ENCODE measurements around the gene FSD1.
A peak's percentile ranks its signal among the peaks of the same experiment; 100 is the strongest.
"Not testable (repeated sequence)": the region's sequence is repeated elsewhere in the genome, so short reads cannot be mapped to it uniquely, and the experiment has no call there.

Gene FSD1

GRCh38 chr19:4304538-4305256 is at the start of gene FSD1:
Gene FSD1, plus strand, starts transcription at chr19:4304598. Its CDS starts 149 bp downstream, at chr19:4304747.
- peak; percentile 53 for DNase-seq (ENCODE audit: low read depth)

DNA sequence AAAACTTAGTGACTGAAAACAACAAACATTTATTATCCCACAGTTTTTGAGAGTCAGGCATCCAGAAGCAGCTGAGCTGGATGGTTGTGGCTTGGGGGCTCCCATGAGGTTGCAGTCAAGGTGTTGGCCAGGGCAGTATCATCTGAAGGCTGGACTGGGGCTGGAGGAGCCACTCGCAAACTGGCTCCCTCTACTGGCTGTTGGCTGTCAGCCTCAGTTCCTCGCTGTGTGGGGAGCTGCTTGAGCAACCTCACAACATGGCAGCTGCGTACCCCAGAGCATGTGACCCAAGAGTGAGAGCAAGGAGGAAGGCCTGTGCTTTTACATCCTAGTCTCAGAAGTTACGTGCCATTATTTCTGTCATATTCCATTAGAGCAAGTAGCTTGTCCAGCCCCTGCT is 47.8 kb upstream of the FSD1 start:
- DNase-seq (ENCODE audit: low read depth), result no peak

DNA sequence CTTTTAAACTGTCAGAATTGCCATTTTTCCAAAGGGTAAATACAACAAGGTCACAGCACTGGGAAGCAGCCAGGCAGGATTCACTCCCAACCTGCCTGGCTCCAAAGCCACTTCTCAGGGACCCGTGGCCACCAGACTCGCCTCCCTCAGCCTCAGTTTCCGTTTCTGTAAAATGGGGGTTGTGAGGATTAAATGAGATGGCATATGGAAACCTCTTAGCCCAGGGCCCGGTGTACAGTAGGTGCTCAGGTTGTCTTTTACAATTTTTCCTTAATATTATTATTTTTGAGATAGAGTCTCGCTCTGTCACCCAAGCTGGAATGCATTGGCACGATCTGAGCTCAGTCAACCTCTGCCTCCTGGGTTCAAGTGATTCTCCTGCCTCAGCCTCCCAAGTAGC is 47.4 kb upstream of the FSD1 start:
- DNase-seq (ENCODE audit: low read depth), result no peak

DNA sequence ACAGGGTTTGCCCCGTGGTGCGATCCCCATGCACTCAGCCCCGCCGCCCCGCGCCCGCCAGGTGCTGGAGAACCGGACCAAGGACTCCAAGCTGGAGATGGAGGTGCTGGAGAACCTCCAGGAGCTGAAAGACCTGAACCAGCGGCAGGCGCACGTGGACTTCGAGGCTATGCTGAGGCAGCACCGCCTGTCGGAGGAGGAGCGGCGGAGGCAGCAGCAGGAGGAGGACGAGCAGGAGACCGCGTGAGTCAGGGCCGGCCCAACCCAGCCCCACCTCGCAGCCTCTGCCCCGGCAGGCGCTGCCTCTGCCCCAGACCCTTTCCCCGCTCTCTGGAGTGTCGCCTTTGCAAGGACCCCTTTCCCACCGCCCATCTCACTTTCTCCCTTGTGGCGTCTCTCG is 46.2 kb upstream of the FSD1 start:
- no peak for DNase-seq (ENCODE audit: low read depth)

- DNase-seq (ENCODE audit: low read depth), result no peak
These were observed 43.7 kb upstream of the FSD1 start for GRCh38 chr19:4260613-4261191.

DNA sequence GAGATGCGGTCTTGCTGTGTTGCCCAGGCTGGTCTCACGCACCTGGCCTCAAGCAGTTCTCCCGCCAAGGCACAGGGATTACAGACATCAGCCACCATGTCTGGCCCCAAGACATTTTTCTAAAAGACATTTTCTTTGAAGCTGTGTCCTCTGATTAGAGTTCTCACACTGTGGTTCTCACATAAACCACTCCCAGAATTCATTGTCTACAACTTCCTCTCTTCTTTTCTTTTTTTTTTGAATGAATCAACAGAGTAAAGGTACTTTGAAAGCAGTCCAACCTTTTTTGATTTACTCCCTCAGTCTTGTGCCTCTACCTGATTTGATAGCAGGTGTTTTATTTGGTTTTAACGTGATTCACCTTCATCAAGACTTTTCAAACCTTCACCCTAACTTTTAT is 39.6 kb upstream of the FSD1 start:
- no peak for DNase-seq (ENCODE audit: low read depth)

DNA sequence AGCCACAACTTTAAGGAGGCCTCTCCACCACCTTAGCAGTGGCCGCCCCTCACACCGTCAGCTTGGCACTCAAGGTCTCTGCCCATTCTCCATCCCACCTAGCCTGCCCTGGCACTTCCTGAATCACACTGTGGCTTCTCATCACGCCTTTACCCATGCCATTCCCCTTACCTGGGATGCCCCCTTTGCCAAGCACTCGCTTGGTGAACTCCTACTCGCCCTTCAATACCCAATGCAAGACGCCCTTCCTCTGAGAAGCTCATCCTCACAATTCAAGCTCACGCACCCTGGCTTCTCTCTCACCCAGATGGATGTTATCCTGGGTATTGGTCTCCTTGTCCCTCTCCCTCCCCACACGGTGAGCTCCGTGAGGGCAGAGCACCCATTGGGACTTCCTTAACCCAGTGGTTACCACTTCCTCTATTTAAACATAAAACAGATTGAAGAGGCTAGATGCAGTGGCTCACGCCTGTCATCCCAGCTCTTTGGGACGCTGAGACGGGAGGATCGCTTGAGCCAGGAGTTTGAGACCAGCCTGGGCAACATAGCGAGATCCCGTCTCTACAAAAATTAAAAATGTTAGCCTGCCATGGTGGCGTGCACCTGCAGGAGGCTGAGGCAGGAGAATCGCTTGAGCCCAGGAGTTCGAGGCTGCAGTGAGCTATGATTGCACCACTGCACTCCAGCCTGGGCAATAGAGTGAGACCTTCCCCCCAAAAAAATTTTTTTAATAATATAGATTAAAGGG is 38.0 kb upstream of the FSD1 start:
- DNase-seq (ENCODE audit: low read depth), result no peak

GRCh38 chr19:4267101-4267900 is 37.1 kb upstream of the FSD1 start:
- DNase-seq (ENCODE audit: low read depth), result peak; percentile 41

- DNase-seq (ENCODE audit: low read depth), result no peak
These were observed 36.2 kb upstream of the FSD1 start for GRCh38 chr19:4267901-4268815.

DNA sequence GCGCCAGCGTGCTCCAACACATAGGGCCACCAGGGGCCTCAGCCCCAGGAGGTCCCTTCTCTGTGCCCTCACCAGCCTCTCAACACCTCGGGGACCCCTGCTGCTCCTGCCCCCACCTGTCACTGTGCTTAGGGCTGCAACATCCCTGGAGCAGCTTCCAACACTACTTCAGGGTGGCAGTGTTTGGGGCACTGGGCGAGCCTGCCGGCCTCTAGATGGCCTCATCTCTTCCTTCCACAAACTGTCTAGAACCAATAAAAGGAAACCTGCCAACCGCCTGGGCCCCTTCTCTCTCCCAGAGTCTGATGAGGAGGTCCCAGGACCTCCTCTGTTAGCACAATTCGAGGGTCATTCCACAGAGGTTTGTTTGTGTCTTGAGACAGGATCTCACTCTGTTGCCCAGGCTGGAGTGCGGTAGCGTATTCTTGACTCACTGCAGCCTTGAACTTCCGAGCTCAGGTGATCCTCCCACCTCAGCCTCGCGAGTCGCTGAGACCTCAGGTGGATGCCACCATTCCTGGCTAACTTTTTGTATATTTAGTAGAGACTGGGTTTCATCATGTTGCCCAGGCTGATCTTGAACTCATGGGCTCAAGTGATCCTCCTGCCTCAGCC is 35.5 kb upstream of the FSD1 start:
- DNase-seq (ENCODE audit: low read depth), result no peak

- no peak for DNase-seq (ENCODE audit: low read depth)
These were observed 31.5 kb upstream of the FSD1 start for GRCh38 chr19:4272894-4273293.

DNA sequence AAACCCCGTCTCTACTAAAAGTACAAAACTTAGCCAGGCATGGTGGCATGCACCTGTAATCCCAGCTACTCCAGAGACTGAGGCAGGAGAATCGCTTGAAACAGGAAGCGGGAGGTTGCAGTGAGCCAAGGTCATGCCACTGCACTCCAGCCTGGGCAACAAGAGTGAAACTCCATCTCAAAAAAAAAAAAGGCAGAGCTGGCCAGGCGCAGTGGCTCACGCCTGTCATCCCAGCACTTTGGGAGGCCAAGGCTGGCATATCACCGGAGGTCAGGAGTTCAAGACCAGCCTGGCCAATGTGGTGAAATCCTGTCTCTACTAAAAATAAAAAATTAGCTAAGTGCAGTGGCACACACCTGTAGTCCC is 30.1 kb upstream of the FSD1 start:
- not testable (repeated sequence) for DNase-seq (ENCODE audit: low read depth)

DNA sequence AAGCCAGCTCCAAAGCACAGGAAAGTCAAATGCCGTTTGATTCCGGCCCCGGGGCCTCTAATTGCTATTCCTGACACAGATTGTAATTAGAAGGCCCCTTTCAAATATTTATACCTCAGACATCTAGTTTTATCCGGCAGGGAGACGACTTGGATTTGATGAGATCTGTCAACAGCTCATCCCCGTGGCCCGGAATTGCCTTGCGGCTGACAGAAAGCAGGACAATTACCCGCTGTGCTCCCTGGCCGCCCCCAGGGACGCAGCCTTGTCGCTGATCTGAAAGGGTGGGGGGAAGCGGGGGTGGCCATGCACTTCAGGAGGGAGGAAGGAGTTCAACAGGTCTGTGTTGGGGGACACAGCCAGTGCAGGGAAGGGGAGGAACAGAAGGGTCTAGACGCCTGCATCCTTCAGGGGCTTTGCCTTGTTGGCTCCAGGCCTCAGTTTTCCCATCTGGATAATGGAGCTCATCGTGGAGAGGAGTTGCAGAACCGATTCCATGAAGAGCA is 27.2 kb upstream of the FSD1 start:
- DNase-seq (ENCODE audit: low read depth), result no peak

- no peak for DNase-seq (ENCODE audit: low read depth)
These were observed 26.4 kb upstream of the FSD1 start for GRCh38 chr19:4278010-4278409.

DNA sequence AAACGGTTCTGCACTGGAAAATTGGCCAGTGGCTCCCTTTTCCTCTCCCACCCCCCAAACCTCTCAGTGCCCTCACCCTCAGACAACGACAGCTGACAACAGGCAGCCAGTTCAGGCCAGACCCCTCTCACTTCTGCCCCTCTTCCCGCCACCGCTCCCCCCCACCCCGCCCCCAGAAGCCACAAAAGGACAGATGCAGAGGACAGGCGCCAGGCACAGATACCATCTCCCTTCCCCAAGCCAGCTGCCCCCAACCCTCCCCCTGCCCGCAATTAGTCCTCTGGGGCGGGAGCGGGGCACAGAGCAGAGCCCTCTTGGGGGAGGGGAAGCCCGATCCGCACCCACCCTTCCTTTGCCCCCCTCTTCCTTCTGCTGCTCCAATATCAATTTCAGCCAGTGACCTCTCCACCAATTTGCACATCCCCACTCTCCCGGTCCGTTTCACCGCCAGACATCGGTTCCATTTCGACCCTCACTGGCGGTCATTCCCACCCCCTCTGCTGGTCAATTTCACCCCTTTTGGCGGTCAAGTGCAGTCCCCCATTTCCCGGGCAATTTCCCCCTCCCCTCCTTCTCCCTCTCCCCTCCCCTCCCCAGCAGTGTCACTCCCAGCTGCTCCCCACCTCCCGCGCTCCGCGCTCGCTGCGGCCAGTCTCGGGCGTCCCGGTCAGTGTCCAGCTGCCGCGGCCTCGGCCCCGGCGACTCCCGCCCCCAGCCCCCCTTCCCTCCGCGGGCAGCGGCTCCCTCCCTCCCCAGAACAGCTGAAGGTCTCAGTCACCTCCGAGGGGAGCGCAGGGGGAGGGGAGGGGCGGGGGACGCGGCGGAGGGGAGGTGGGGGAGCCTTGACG is 25.8 kb upstream of the FSD1 start, which contains the start of gene SHD:
TSS of gene SHD (plus strand) at position 848 of the 848 bp plus-strand sequence. CDS start 798 bp downstream, outside the sequence.
- no peak for DNase-seq (ENCODE audit: low read depth)

- DNase-seq (ENCODE audit: low read depth), result no peak
These were observed 25.2 kb upstream of the FSD1 start for GRCh38 chr19:4279267-4279529.

GRCh38 chr19:4279530-4280422 is 24.6 kb upstream of the FSD1 start:
- no peak for DNase-seq (ENCODE audit: low read depth)

GRCh38 chr19:4284176-4284958 is 20.0 kb upstream of the FSD1 start:
- DNase-seq (ENCODE audit: low read depth), result no peak
